Renal cortex interstitium (tissue), 11 donors: Measurements from ENCODE around the gene IL20. TPM values are rescaled to one million over a fixed set of nuclear protein-coding genes. Genes with fewer than 3 reads are reported as not detected.

Experiments
- DNase-seq, 11 donors: peaks; one replicate each; pipeline ENCODE4 v3.0.0-alpha.2; 2013; ENCODE audit warnings: low read depth in 9 of 11, low spot score in 4 of 11; ENCODE audit errors: extremely low read depth in 1 of 11
- polyA plus RNA-seq, 3 donors: library from polyadenylated mRNA; unstranded; fragments of 120-200 nt; gene quantifications; one replicate each; pipeline ENCODE4 v1.2.1, GENCODE V29; 2013; ENCODE audit not compliant: insufficient read length in 3 of 3

The IL20 gene
- polyA plus RNA-seq, 3 donors, result not detected

GRCh38 chr1:206913766-206914537 lies 48.5 kb downstream of the IL20 start:
- no peak for DNase-seq

- no peak for DNase-seq
Measured at GRCh38 chr1:206915030-206915735, 49.8 kb downstream of the IL20 start.

GRCh38 chr1:206916000-206916709 lies 50.7 kb downstream of the IL20 start:
- no peak for DNase-seq

- DNase-seq, result no peak
Measured at GRCh38 chr1:206918076-206918475, 52.7 kb downstream of the IL20 start.

Other genes starting within 250 kb of the IL20 start
- gene DYRK3, start 230.1 kb upstream of the IL20 start, polyA plus RNA-seq, result 1 to 10 TPM; 8.5 to 8.8 (median 8.6) TPM
- 10 to 100 TPM; 73.7 to 86.1 (median 78.5) TPM for gene MAPKAPK2, start 180.7 kb upstream of the IL20 start, polyA plus RNA-seq
- gene IL19, start 94.8 kb upstream of the IL20 start, polyA plus RNA-seq, result 1 to 10 TPM in 1 of 3 donors, under 1 TPM in 2; 0.65 to 1.5 (median 0.68) TPM
- gene IL10, start 93.1 kb upstream of the IL20 start, polyA plus RNA-seq, result under 1 TPM; 0.39 to 0.65 (median 0.40) TPM
- under 1 TPM; 0.23 to 0.33 (median 0.23) TPM for gene IL24, start 31.8 kb downstream of the IL20 start, polyA plus RNA-seq
- gene FCMR, start 56.3 kb downstream of the IL20 start, polyA plus RNA-seq, result 1 to 10 TPM; 1.6 to 1.8 (median 1.7) TPM
- 1 to 10 TPM in 2 of 3 donors, under 1 TPM in 1; 0.85 to 1.9 (median 1.6) TPM for gene PIGR, start 80.8 kb downstream of the IL20 start, polyA plus RNA-seq
- 10 to 100 TPM in 1 of 3 donors, 1 to 10 TPM in 2; 8.1 to 10.5 (median 9.6) TPM for gene FCAMR, start 104.8 kb downstream of the IL20 start, polyA plus RNA-seq
- gene C1orf116, start 167.1 kb downstream of the IL20 start, polyA plus RNA-seq, result 10 to 100 TPM; 19.8 to 31.7 (median 21.0) TPM
- 10 to 100 TPM; 12.7 to 16.4 (median 15.8) TPM for gene YOD1, start 185.6 kb downstream of the IL20 start, polyA plus RNA-seq
- gene PFKFB2, start 187.7 kb downstream of the IL20 start, polyA plus RNA-seq, result 10 to 100 TPM; 15.7 to 28.2 (median 19.7) TPM
- gene C4BPB, start 223.2 kb downstream of the IL20 start, polyA plus RNA-seq, result 1 to 10 TPM in 1 of 3 donors, under 1 TPM in 2; 0.29 to 1.0 (median 0.67) TPM
- gene C4BPA, start 238.6 kb downstream of the IL20 start, polyA plus RNA-seq, result under 1 TPM; 0.42 to 0.59 (median 0.43) TPM